Heart left ventricle (tissue), 16 donors: Measurements from ENCODE around the gene WASF3. TPM values are rescaled to one million over a fixed set of nuclear protein-coding genes. Genes with fewer than 3 reads are reported as not detected.

Experiments
- ATAC-seq, 4 donors: fragments of 200-7000 bp; cut with Tn5 transposase; one replicate each; pipeline ENCODE4 v1.9.1; 2020 to 2022; ENCODE audit warnings: moderate library complexity in 4 of 4, mild to moderate bottlenecking in 3 of 4, moderate number of reproducible peaks in 1 of 4
- DNase-seq, 5 donors: peaks; one replicate each; pipeline ENCODE4 v3.0.0-alpha.2; 2020
- H3K27ac ChIP-seq, 12 donors: fragments of 200-600 bp; sonication (generic) in 4 of 12; one replicate each; pipeline versions ENCODE4 v1.5.0 to v1.8.0; 2016 to 2022; ENCODE audit warnings: mild to moderate bottlenecking in 2 of 12
- H3K27me3 ChIP-seq, 9 donors: fragments of 200-600 bp; sonication (generic) in 2 of 9; one replicate each; pipeline versions ENCODE4 v1.5.1 to v1.8.0; 2016 to 2022; ENCODE audit warnings: mild to moderate bottlenecking in 3 of 9
- H3K36me3 ChIP-seq, 9 donors: fragments of 200-600 bp; sonication (generic) in 2 of 9; one replicate each; pipeline versions ENCODE4 v1.5.0 to v1.8.0; 2018 to 2022; ENCODE audit warnings: mild to moderate bottlenecking in 2 of 9
- H3K4me1 ChIP-seq, 12 donors: fragments of 200-600 bp; sonication (generic) in 4 of 12; one replicate each; pipeline versions ENCODE4 v1.5.0 to v1.8.0; 2016 to 2022; ENCODE audit warnings: mild to moderate bottlenecking in 3 of 12
- H3K4me3 ChIP-seq, 12 donors: fragments of 200-600 bp; sonication (generic) in 4 of 12; one replicate each; pipeline versions ENCODE4 v1.5.0 to v1.8.0; 2017 to 2022; ENCODE audit warnings: mild to moderate bottlenecking in 9 of 12, moderate library complexity in 4 of 12
- H3K9me3 ChIP-seq, 12 donors: fragments of 200-600 bp; sonication (generic) in 4 of 12; one replicate each; pipeline versions ENCODE4 v1.5.0 to v1.8.0; 2016 to 2022; ENCODE audit warnings: mild to moderate bottlenecking in 1 of 12
- POLR2A ChIP-seq, 2 donors: fragments of 450-650 bp; IDR thresholded peaks; one replicate each; pipeline ENCODE4 v1.6.1; 2017; ENCODE audit warnings: antibody characterized with exemption in 2 of 2, mild to moderate bottlenecking in 2 of 2, moderate library complexity in 2 of 2
- WGBS, 4 donors: extraction: QIAGEN DNeasy Blood & Tissue Kit in 2 of 4; methylation state at CpG; one replicate each; pipeline versions ENCODE4 v1.1.5 to v1.1.7; 2013 to 2018; 5-methylcytosine and 5-hydroxymethylcytosine counted together
- intact Hi-C, 10 donors: fragments of 100-400 bp; cut with DNase I; formaldehyde crosslinking; loops; one replicate each; pipeline versions ENCODE4 v1.11.1 to v1.14.2; 2022
- polyA plus RNA-seq, 2 donors: library from polyadenylated mRNA; stranded (reverse); fragments of 200-250 nt; gene quantifications; one replicate each; pipeline ENCODE4 v1.2.3, GENCODE V29; 2013
- total RNA-seq, 9 donors: library from RNA; depleted of rRNA in 2 of 9; stranded (reverse); fragments of >200 nt in 2 of 9; fragmentation: NEBNext Ultra II Directional in 3 of 9; extraction: Animal tissue kit (Norgen Biotek cat#: 25700) in 3 of 9; gene quantifications; one replicate each; pipeline versions ENCODE4 v1.1.0 to v1.2.4, GENCODE V29; 2016 to 2023
- TF ChIP-seq, protein P1 (sequence below), 12 donors: fragments of 200-600 bp; sonication (generic) in 4 of 12; IDR thresholded peaks; one replicate each; pipeline versions ENCODE4 v1.5.0 to v1.8.0; 2018 to 2022; ENCODE audit warnings: antibody characterized with exemption in 12 of 12, mild to moderate bottlenecking in 5 of 12
- donor health status: ischemic (EF 13 %, LVEDD 7.1; RV severe dilation, severe dysfunction).
- donor health status: healthy with polysubstance abuse.
- donor health status: DM: no; HTN: yes; CAD: no.
- donor health status: DM: no; HTN: no; CAD: no.
- donor health status: ischemic (EF 25% LVEDD 6.9; RV normal size, moderate dysfunction).
- donor health status: ischemic (EF 25% LVEDD 5.7; RV mildly dilated, moderate dysfunction).
- donor health status: healthy.
- donor health status: DM: yes; HTN: yes; CAD: no.
- donor health status: ischemic (EF 35%, LVEDD 5.7; RV mildly dilated, moderate dysfunction).
- donor health status: nonischemic (EF 11% LVEDD 7.7; RV severe dilation, severe dysfunction).
- donor health status: DM: yes; HTN: yes; CAD: no.
- donor health status: PGD.
- donor health status: ischemic (EF 29% LVEDD 5.4; RV normal size, mild dysfunction).
- donor health status: nonischemic (EF 23%, LVEDD 6.1; RV moderate dilation, normal function).

WASF3 gene
- total and polyA plus RNA-seq, 11 donors, result 3.4 to 14.9 (median 10.0) TPM

- Histone ChIP-seq H3K4me3 (no peak overlapping the region), H3K36me3 (peaks cover 0 to 11% (median 0%) of the 10 kb centered on the region in 9 donors), H3K27ac (no peak overlapping the region), H3K9me3 (no peaks in the 10 kb centered on the region), H3K27me3 (no peaks in the 10 kb centered on the region), H3K4me1 (peaks cover 0 to 2% (median 0%) of the 10 kb centered on the region in 12 donors)
- intact Hi-C loops, result no loop called here
- TF ChIP-seq POLR2A (IDR thresholded peaks at IDR 0.05), result no peak
- TF ChIP-seq, protein P1, sequence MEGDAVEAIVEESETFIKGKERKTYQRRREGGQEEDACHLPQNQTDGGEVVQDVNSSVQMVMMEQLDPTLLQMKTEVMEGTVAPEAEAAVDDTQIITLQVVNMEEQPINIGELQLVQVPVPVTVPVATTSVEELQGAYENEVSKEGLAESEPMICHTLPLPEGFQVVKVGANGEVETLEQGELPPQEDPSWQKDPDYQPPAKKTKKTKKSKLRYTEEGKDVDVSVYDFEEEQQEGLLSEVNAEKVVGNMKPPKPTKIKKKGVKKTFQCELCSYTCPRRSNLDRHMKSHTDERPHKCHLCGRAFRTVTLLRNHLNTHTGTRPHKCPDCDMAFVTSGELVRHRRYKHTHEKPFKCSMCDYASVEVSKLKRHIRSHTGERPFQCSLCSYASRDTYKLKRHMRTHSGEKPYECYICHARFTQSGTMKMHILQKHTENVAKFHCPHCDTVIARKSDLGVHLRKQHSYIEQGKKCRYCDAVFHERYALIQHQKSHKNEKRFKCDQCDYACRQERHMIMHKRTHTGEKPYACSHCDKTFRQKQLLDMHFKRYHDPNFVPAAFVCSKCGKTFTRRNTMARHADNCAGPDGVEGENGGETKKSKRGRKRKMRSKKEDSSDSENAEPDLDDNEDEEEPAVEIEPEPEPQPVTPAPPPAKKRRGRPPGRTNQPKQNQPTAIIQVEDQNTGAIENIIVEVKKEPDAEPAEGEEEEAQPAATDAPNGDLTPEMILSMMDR (IDR thresholded peaks at IDR 0.05), result no peak
- WGBS, 4 donors, result 91 to 95% (median 92%) methylated on average over 2 of the region's 2 CpGs
- no peak for ATAC-seq
- DNase-seq, result no peak
Measured at GRCh38 chr13:26664286-26664685, 106.8 kb downstream of the WASF3 start.

- Histone ChIP-seq H3K27ac (no peak overlapping the region), H3K4me3 (no peak overlapping the region), H3K9me3 (no peaks in the 10 kb centered on the region), H3K4me1 (no peaks in the 10 kb centered on the region), H3K36me3 (peaks cover 0 to 11% (median 0%) of the 10 kb centered on the region in 9 donors), H3K27me3 (no peaks in the 10 kb centered on the region)
- DNase-seq (no peak), ATAC-seq (no peak)
- TF ChIP-seq POLR2A (IDR thresholded peaks at IDR 0.05), result no peak
- TF ChIP-seq, protein P1 (IDR thresholded peaks at IDR 0.05), result no peak
- WGBS, 4 donors, result 84 to 90% (median 86%) methylated on average over 3 of the region's 3 CpGs
- intact Hi-C loops, result no loop called here
Measured at GRCh38 chr13:26664876-26665275, 107.4 kb downstream of the WASF3 start.

GRCh38 chr13:26668357-26669146 is 111.1 kb downstream of the WASF3 start:
- TF ChIP-seq, protein P1 (IDR thresholded peaks at IDR 0.05), result no peak
- TF ChIP-seq POLR2A (IDR thresholded peaks at IDR 0.05), result no peak
- no peak overlapping the region for H3K27ac ChIP-seq
- intact Hi-C loops, result no loop called here
- H3K36me3 ChIP-seq, result peaks cover 0 to 11% (median 0%) of the 10 kb centered on the region in 9 donors
- no peak overlapping the region for H3K4me3 ChIP-seq
- ATAC-seq (no peak), DNase-seq (no peak)
- 87 to 97% (median 91%) methylated on average over 5 of the region's 5 CpGs for WGBS, 4 donors
- no peaks in the 10 kb centered on the region for H3K4me1 ChIP-seq
- H3K9me3 ChIP-seq, result no peaks in the 10 kb centered on the region
- H3K27me3 ChIP-seq, result no peaks in the 10 kb centered on the region

DNA sequence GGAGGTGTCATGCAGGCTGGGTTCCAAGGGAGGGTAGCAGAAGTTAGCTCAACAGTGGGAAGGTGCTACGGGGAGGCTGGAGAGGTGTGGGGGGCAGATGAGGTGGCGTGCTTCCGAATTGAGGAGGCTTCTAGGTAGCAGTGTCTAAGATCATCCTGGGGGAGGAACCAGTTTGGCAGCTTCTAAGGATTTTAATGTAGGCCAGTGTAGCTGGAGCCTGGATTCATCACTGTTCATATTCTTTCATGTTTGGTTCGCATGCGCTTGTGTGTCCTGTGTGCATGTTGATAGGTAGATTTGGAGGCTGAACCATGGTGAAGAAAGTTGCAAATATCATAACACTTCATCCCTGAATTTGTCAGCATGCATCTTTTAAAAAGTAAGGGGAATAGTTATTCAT is 116.4 kb downstream of the WASF3 start:
- no peaks in the 10 kb centered on the region for H3K9me3 ChIP-seq
- TF ChIP-seq, protein P1 (IDR thresholded peaks at IDR 0.05), result no peak
- no peak for TF ChIP-seq POLR2A (IDR thresholded peaks at IDR 0.05)
- peaks cover 0 to 7% (median 0%) of the 10 kb centered on the region in 9 donors for H3K36me3 ChIP-seq
- no peaks in the 10 kb centered on the region for H3K4me1 ChIP-seq
- intact Hi-C loops, result no loop called here
- 92 to 95% (median 94%) methylated on average over 5 of the region's 5 CpGs for WGBS, 4 donors
- H3K27ac ChIP-seq, result no peak overlapping the region
- DNase-seq (no peak), ATAC-seq (no peak)
- no peaks in the 10 kb centered on the region for H3K27me3 ChIP-seq
- H3K4me3 ChIP-seq, result no peak overlapping the region
